Hematopoietic multipotent progenitor cell treated with erythropoietin and hydrocortisone succinate and interleukin-3 and kit ligand, for 8 days (in vitro differentiated cells): ENCODE measurements around the gene ARHGAP22.

Experiments
- DNase-seq: peaks from one replicate; pipeline ENCODE4 v3.0.0-alpha.2; 2015

ARHGAP22 gene

GRCh38 chr10:48474765-48475365 is 130.0 kb downstream of the ARHGAP22 start:
- no peak for DNase-seq

GRCh38 chr10:48473704-48474103 is 131.2 kb downstream of the ARHGAP22 start:
- no peak for DNase-seq

GRCh38 chr10:48472501-48473069 is 132.3 kb downstream of the ARHGAP22 start:
- DNase-seq, result peak; percentile 49

GRCh38 chr10:48470893-48471805 is 133.7 kb downstream of the ARHGAP22 start:
- DNase-seq, result no peak

- DNase-seq, result peak; percentile 91
Observed at GRCh38 chr10:48470115-48470892, 134.6 kb downstream of the ARHGAP22 start.

- DNase-seq, result peak; percentile 45
Observed at GRCh38 chr10:48469516-48470020, 135.3 kb downstream of the ARHGAP22 start.

- peak; percentile 69 for DNase-seq
Observed at GRCh38 chr10:48468866-48469511, 135.9 kb downstream of the ARHGAP22 start.

GRCh38 chr10:48468130-48468790 is 136.6 kb downstream of the ARHGAP22 start:
- DNase-seq, result peak; percentile 80

GRCh38 chr10:48467669-48468068 is 137.2 kb downstream of the ARHGAP22 start:
- DNase-seq, result no peak

GRCh38 chr10:48466611-48467240 is 138.1 kb downstream of the ARHGAP22 start:
- DNase-seq, result no peak

GRCh38 chr10:48465860-48466521 is 138.9 kb downstream of the ARHGAP22 start:
- no peak for DNase-seq

GRCh38 chr10:48464871-48465736 is 139.8 kb downstream of the ARHGAP22 start:
- no peak for DNase-seq

- no peak for DNase-seq
Observed at GRCh38 chr10:48464121-48464870, 140.6 kb downstream of the ARHGAP22 start.

GRCh38 chr10:48463318-48464003 is 141.4 kb downstream of the ARHGAP22 start:
- peak; percentile 81 for DNase-seq

GRCh38 chr10:48462482-48463020 is 142.3 kb downstream of the ARHGAP22 start:
- no peak for DNase-seq

GRCh38 chr10:48461623-48462481 is 143.0 kb downstream of the ARHGAP22 start:
- DNase-seq, result no peak

- peak; percentile 72 for DNase-seq
Observed at GRCh38 chr10:48460182-48460581, 144.7 kb downstream of the ARHGAP22 start.
